SK-N-SH (cell line): Measurements from ENCODE around the gene UBE2E2.

Source experiments
- CTCF ChIP-seq: fragments of 200-600 bp; sonication (generic); IDR thresholded peaks from 2 replicates; pipeline ENCODE4 v1.6.1; 2017; ENCODE audit warnings: antibody characterized with exemption, mild to moderate bottlenecking, moderate library complexity
- JUND ChIP-seq: IDR thresholded peaks from 2 replicates; pipeline ENCODE4 v1.4.0; 2012

- no peak for TF ChIP-seq CTCF
- no peak for TF ChIP-seq JUND
Observed at GRCh38 chr3:23404246-23404645, 201.1 kb downstream of the UBE2E2 start.
